ENCODE results near the gene CAMSAP1. TPM values are rescaled to one million over a fixed set of nuclear protein-coding genes. Genes with fewer than 3 reads are reported as not detected.

The CAMSAP1 gene
- total RNA-seq, 4 donors from 2014 or later, result 11.8 to 23.4 (median 19.9) TPM

DNA sequence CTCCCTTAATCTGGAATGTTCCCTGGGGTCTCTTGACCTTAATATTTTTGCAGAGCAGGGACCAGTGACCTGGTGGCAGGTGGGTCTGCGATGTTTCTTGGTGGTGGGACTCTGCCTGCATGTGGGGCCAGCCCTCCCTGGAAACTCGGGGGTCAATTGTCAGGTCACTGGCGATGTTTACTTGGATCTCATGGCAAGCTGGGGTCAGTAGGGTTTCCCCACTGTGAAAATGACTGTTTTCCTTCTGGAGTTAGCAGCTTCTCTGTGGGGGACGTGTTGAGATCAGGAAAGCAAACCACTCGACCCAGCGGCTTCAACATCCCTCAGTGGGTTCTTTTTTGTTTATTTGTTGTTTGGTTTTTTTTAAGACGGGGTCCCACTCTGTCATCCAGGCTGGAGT, 131.4 kb downstream of the CAMSAP1 start:
- no peak for DNase-seq
- H3K9me3 ChIP-seq, result no peaks in the 10 kb centered on the region
- H3K27ac ChIP-seq, result no peak overlapping the region
- no peak for TF ChIP-seq POLR2A (IDR thresholded peaks at IDR 0.05)
- TF ChIP-seq, protein P1, sequence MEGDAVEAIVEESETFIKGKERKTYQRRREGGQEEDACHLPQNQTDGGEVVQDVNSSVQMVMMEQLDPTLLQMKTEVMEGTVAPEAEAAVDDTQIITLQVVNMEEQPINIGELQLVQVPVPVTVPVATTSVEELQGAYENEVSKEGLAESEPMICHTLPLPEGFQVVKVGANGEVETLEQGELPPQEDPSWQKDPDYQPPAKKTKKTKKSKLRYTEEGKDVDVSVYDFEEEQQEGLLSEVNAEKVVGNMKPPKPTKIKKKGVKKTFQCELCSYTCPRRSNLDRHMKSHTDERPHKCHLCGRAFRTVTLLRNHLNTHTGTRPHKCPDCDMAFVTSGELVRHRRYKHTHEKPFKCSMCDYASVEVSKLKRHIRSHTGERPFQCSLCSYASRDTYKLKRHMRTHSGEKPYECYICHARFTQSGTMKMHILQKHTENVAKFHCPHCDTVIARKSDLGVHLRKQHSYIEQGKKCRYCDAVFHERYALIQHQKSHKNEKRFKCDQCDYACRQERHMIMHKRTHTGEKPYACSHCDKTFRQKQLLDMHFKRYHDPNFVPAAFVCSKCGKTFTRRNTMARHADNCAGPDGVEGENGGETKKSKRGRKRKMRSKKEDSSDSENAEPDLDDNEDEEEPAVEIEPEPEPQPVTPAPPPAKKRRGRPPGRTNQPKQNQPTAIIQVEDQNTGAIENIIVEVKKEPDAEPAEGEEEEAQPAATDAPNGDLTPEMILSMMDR (IDR thresholded peaks at IDR 0.05), result no peak
- no peaks in the 10 kb centered on the region for H3K27me3 ChIP-seq
- intact Hi-C loops (cut with DNase I), result no loop called here
- H3K4me1 ChIP-seq, result no peaks in the 10 kb centered on the region
- H3K36me3 ChIP-seq, result no peaks in the 10 kb centered on the region
- 43 to 45% methylated on average over 7 of the region's 7 CpGs for WGBS, 2 donors
- no peak overlapping the region for H3K4me3 ChIP-seq (replicated peaks in 1 of 3)

DNA sequence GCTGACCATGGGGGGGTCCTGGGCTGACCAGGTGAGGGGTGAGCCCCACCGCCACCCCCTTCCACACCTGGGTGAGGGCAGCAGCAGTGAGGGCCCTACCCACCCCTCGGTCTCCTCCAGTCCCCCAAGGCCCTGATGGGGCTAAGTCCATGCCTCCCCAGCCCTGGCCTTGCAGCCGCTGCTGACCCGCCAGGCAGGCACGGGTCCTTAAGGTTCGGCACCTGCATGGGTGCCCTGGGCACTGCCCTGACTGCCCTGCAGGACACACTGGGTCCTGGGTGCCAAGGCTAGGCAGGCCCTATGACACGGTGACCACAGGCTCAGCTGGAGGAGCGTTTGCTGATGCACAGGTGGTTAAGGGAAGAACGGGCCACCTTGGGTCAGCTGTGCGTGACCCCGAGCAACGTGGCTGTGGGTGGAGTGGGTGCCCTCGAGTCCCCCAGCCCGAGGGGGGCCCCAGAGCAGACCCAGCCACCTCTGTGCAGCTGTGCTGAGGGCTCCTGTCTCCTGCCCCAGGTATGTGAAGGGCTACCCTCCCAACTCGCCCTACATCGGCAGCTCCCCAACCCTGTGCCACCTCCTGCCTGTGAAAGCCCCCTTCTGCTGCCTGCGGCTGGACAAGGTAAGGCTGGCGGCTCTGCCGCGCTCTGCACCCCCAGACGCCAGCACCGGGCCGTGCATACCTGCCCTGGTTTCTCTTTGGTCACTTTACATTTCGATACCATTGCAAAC, 132.4 kb downstream of the CAMSAP1 start:
- Histone ChIP-seq H3K9me3 (no peaks in the 10 kb centered on the region), H3K27me3 (no peaks in the 10 kb centered on the region), H3K4me1 (no peaks in the 10 kb centered on the region), H3K4me3 (replicated peaks in 1 of 3) (no peak overlapping the region), H3K36me3 (no peaks in the 10 kb centered on the region), H3K27ac (no peak overlapping the region)
- TF ChIP-seq, protein P1 (IDR thresholded peaks at IDR 0.05), result no peak
- 75 to 79% methylated on average over 18 to 22 of the region's 24 CpGs for WGBS, 2 donors
- no peak for DNase-seq
- intact Hi-C loops (cut with DNase I), result no loop called here

DNA sequence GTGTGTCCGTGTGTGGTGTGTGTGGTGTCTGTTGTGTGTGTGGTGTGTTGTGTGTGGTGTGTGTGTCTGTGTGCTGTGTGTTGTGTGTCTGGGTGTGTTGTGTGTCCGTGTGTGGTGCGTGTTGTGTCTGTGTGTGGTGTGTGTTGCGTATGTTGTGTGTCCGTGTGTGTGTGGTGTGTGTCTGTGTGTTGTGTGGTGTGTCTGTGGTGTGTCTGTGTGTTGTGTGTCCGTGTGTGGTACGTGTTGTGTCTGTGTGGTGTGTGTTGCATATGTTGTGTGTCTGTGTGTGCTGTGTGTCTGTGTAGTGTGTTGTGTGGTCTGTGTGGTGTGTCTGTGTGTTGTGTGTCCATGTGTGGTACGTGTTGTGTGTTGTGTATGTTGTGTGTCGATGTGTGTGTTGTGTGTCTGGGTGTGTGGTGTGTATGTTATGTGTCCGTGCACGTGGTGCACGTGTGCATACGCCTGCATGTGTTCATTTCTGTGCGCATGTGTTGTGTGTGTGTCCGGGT, 133.1 kb downstream of the CAMSAP1 start:
- intact Hi-C loops (cut with DNase I), result no loop called here
- H3K9me3 ChIP-seq, result no peaks in the 10 kb centered on the region
- WGBS, 2 donors, result 89% methylated on average over 15 of the region's 15 CpGs

DNA sequence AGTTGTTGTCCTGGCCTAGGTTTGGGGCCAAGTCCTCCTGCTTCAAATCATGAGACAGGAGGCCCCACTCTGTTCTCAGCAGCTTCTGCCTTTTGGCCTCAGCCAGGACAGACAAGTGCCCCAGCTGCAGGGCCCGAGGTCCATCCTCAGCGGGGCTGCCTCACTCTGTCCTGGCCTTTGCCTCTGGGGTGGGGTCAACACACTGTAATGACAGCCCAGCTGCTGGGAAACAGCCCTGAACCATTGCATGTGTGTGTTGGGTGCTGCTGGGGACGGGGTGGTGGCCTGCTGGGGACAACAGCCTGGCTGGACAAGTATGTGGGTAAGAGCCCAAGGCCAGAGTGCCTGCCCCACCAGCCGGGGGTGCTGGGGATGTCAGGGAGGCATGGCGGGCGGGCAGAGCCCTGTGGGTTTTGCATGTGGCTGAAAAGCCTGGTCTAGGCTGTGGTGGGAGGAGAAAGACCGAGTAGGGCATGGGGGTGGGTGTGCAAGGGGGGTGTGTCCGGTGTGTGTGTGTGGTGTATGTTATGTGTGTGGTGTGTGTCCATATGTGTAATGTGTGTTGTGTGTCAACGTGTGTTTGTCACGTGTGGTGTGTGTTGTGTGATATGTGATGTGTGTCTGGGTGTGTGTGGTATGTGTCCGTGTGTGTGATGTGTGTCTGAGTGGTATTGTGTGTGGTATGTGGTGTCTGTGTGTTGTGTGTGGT, 133.7 kb downstream of the CAMSAP1 start:
- 79 to 85% methylated on average over 9 to 11 of the region's 11 CpGs for WGBS, 2 donors
- TF ChIP-seq, protein P1 (IDR thresholded peaks at IDR 0.05), result no peak
- TF ChIP-seq POLR2A (IDR thresholded peaks at IDR 0.05), result no peak
- Histone ChIP-seq H3K4me3 (replicated peaks in 1 of 3) (no peak overlapping the region), H3K27me3 (no peaks in the 10 kb centered on the region), H3K36me3 (no peaks in the 10 kb centered on the region), H3K4me1 (no peaks in the 10 kb centered on the region), H3K27ac (no peak overlapping the region), H3K9me3 (no peaks in the 10 kb centered on the region)
- no peak for DNase-seq
- intact Hi-C loops (cut with DNase I), result no loop called here

More for the DNA sequence above, 133.1 kb downstream of the CAMSAP1 start:
- no peaks in the 10 kb centered on the region for H3K36me3 ChIP-seq
- no peak for TF ChIP-seq POLR2A (IDR thresholded peaks at IDR 0.05)
- TF ChIP-seq, protein P1 (IDR thresholded peaks at IDR 0.05), result no peak
- no peaks in the 10 kb centered on the region for H3K27me3 ChIP-seq
- no peaks in the 10 kb centered on the region for H3K4me1 ChIP-seq
- no peak for DNase-seq
- H3K4me3 ChIP-seq (replicated peaks in 1 of 3), result no peak overlapping the region
- H3K27ac ChIP-seq, result no peak overlapping the region
